Measurements from ENCODE around the gene IFNK. TPM values are rescaled to one million over a fixed set of nuclear protein-coding genes. Genes with fewer than 3 reads are reported as not detected.

IFNK gene
- polyA plus RNA-seq, 6 donors from 2014 or later, result not detected

DNA sequence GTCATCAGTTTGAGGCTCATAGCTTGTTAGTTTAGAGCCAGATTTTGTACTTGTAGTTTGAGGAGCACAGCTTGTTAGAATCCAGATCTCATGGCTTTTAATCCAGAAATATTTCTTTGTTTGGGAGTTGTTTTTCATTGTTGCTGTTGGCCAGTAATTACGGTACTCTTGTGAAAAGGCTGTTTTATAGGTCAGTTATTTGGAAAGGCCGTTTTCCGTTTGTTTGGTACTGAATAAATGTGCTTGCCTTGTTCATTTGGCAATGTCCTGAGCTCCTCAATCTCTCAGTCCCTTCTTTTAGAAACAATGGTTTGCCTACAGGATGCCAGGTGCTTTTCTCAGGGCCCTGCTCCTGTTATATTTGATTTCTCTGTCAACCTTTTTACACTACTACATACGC, 10.0 kb downstream of the IFNK start:
- peak overlapping the region in 1 of 8 donors; percentile 32 for H3K4me3 Mint-ChIP-seq
- no peaks in the 10 kb centered on the region for H3K27me3 Mint-ChIP-seq
- H3K9me3 Mint-ChIP-seq, result no peaks in the 10 kb centered on the region
- peaks cover 19 to 28% (median 24%) of the 10 kb centered on the region in 3 donors for H3K4me1 Mint-ChIP-seq
- ATAC-seq (ENCODE audit: low read depth in 2 of 2) (no peak), DNase-seq (no peak)
- H3K36me3 Mint-ChIP-seq, result no peaks in the 10 kb centered on the region
- H3K27ac Mint-ChIP-seq, result peak overlapping the region in 2 of 6 donors; percentile 23 to 27

DNA sequence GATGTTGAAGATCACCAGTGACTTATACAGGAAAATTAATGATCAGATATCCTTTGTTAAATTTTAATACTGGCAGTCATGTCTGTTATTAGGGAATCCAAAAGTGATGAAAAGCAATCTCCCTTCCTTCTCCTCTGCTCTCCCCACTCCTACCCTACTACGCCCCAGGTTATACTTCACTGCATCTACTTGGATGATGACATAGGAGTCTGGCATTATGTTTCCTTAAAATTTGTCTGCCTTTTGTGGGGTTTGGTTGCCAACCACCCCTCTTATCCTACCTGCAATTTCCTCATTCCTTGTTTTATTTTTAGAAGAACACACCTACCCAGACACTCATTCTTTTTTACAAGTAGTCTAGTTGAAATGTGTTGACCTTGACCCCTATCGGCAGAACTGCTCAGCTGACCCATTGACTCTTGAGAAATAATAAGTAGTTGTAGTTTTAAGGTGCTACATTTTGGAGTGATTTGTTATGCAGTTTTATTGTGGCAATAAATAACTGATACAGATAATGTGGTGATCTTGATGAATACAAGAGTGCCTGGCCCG, 10.6 kb downstream of the IFNK start:
- peaks cover 17 to 25% (median 23%) of the 10 kb centered on the region in 3 donors for H3K4me1 Mint-ChIP-seq
- ATAC-seq (ENCODE audit: low read depth in 2 of 2), result no peak
- no peaks in the 10 kb centered on the region for H3K36me3 Mint-ChIP-seq
- H3K27ac Mint-ChIP-seq, result peak overlapping the region in 4 of 6 donors; percentile 23 to 84 (median 48)
- no peak for DNase-seq
- H3K9me3 Mint-ChIP-seq, result no peaks in the 10 kb centered on the region
- H3K4me3 Mint-ChIP-seq, result peak overlapping the region in 1 of 8 donors; percentile 72
- H3K27me3 Mint-ChIP-seq, result no peaks in the 10 kb centered on the region

DNA sequence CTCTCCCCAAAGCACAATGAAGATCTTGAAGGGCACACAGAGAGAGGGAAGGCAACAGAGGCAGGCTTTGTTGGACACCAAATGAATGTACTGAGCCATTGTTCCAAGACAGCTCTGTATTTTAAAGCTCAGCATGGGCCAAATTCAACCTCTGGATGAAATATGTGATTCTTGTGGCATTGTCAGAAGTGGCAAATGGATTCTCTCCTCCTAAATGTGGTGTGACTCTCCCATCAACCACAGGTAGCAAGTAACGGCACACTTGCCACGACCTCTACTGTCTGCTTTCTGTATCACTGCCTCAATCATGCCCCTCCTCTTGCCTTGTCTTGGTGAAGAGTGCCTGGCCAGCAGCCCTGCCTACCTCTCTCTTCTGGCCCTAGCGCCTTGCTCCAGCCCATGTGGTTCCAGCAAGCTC, 11.6 kb downstream of the IFNK start:
- peak overlapping the region in 3 of 6 donors; percentile 9 to 79 (median 59) for H3K27ac Mint-ChIP-seq
- H3K9me3 Mint-ChIP-seq, result no peaks in the 10 kb centered on the region
- ATAC-seq (ENCODE audit: low read depth in 2 of 2), result peak; percentile 40 to 51
- no peak for DNase-seq
- peaks cover 15 to 21% (median 18%) of the 10 kb centered on the region in 3 donors for H3K4me1 Mint-ChIP-seq
- no peaks in the 10 kb centered on the region for H3K27me3 Mint-ChIP-seq
- peaks cover 0 to under 1% of the 10 kb centered on the region in 2 donors for H3K36me3 Mint-ChIP-seq
- no peak overlapping the region for H3K4me3 Mint-ChIP-seq

DNA sequence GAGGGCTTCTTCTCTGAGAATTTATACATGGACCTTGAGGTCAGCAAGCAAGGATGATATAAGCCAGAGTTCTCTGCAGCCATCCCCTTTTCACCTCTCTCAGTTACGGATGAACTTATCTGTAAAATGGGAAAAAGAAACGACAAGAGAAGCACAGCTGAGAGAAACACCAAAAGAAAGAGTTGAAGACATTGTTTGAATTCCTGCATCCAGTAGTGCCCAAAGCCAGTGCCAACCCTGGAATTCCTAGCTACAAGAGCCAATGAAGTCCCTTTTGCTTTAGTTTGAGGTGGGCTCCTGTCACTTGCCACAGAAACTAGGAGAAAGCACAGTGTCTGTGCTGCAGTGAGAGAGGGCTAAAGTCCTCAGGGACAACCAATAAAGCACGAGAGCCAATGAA, 12.1 kb downstream of the IFNK start:
- H3K4me3 Mint-ChIP-seq, result no peak overlapping the region
- no peaks in the 10 kb centered on the region for H3K27me3 Mint-ChIP-seq
- no peak for DNase-seq
- H3K4me1 Mint-ChIP-seq, result peaks cover 15 to 17% (median 15%) of the 10 kb centered on the region in 3 donors
- ATAC-seq (ENCODE audit: low read depth in 2 of 2), result no peak
- peak overlapping the region in 1 of 6 donors; percentile 79 for H3K27ac Mint-ChIP-seq
- peaks cover 0 to 5% of the 10 kb centered on the region in 2 donors for H3K36me3 Mint-ChIP-seq
- H3K9me3 Mint-ChIP-seq, result no peaks in the 10 kb centered on the region

DNA sequence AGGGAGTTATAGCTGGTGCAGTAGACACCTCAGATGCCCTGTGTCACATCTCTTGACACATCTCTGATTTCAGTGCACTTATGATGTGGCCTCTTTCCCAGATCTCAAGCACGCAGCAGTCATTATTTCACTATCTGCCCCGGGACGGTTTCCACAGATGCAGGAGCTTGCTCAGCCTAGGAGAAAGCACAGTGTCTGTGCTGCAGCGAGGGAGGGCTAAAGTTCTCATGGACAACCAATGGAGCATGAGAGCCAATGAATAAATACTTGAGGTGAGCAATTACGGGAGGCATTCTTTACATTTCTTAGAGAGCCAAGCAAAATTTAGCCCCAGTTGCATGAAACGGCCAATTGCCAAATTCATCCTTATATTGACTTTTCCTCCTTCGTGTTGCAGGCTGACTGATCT, 12.9 kb downstream of the IFNK start:
- no peak for ATAC-seq (ENCODE audit: low read depth in 2 of 2)
- Mint-ChIP-seq H3K27ac (no peak overlapping the region), H3K4me3 (no peak overlapping the region), H3K4me1 (peaks cover 14 to 16% (median 15%) of the 10 kb centered on the region in 3 donors), H3K27me3 (no peaks in the 10 kb centered on the region), H3K9me3 (no peaks in the 10 kb centered on the region), H3K36me3 (peaks cover 0 to 9% of the 10 kb centered on the region in 2 donors)
- no peak for DNase-seq

DNA sequence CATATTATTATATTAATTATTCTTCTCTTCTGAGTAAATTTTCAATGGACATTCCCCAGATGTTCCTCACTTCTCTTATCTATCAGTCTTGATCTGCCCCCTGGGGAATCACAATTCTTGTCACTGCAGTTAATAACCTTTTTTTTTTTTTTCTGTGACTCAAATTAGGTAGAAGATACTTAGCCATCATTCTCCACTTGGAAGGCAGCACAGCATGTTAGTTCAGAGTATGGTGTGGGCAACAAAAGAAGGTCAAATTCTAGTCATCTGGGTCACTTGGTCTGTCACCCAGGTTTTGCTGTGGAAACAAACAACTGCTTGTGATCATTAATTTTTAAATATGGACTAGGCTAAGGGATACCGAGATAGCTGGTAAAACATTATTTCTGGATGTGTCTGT, 13.7 kb downstream of the IFNK start:
- H3K36me3 Mint-ChIP-seq, result peaks cover 5 to 9% of the 10 kb centered on the region in 2 donors
- no peaks in the 10 kb centered on the region for H3K9me3 Mint-ChIP-seq
- ATAC-seq (ENCODE audit: low read depth in 2 of 2) (no peak), DNase-seq (no peak)
- peaks cover 14 to 15% (median 15%) of the 10 kb centered on the region in 3 donors for H3K4me1 Mint-ChIP-seq
- H3K27me3 Mint-ChIP-seq, result no peaks in the 10 kb centered on the region
- H3K27ac Mint-ChIP-seq, result no peak overlapping the region
- no peak overlapping the region for H3K4me3 Mint-ChIP-seq

DNA sequence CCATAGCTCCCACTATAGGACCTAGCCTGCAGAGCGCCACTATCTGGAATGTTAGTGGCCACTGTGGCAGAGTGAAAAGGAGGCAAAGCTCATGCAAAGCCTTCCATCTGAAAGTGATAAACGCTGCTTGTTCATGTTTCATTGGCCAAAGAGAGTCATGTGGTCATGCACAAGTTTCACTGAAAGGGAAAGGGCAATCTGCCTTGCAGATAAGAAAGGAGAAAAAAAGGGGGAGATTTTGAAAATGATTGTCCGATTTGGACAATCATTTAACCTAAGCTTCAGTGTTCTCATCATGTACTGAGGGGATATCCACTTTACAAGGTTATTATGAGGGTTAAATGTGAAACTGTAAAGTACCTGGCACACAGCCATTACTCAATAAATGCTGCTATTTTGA, 14.6 kb downstream of the IFNK start:
- no peaks in the 10 kb centered on the region for H3K27me3 Mint-ChIP-seq
- no peak for DNase-seq
- H3K27ac Mint-ChIP-seq, result peak overlapping the region in 1 of 6 donors; percentile 17
- peaks cover 9 to 10% of the 10 kb centered on the region in 2 donors for H3K36me3 Mint-ChIP-seq
- no peaks in the 10 kb centered on the region for H3K9me3 Mint-ChIP-seq
- no peak for ATAC-seq (ENCODE audit: low read depth in 2 of 2)
- no peak overlapping the region for H3K4me3 Mint-ChIP-seq
- H3K4me1 Mint-ChIP-seq, result peaks cover 11 to 12% (median 11%) of the 10 kb centered on the region in 3 donors

DNA sequence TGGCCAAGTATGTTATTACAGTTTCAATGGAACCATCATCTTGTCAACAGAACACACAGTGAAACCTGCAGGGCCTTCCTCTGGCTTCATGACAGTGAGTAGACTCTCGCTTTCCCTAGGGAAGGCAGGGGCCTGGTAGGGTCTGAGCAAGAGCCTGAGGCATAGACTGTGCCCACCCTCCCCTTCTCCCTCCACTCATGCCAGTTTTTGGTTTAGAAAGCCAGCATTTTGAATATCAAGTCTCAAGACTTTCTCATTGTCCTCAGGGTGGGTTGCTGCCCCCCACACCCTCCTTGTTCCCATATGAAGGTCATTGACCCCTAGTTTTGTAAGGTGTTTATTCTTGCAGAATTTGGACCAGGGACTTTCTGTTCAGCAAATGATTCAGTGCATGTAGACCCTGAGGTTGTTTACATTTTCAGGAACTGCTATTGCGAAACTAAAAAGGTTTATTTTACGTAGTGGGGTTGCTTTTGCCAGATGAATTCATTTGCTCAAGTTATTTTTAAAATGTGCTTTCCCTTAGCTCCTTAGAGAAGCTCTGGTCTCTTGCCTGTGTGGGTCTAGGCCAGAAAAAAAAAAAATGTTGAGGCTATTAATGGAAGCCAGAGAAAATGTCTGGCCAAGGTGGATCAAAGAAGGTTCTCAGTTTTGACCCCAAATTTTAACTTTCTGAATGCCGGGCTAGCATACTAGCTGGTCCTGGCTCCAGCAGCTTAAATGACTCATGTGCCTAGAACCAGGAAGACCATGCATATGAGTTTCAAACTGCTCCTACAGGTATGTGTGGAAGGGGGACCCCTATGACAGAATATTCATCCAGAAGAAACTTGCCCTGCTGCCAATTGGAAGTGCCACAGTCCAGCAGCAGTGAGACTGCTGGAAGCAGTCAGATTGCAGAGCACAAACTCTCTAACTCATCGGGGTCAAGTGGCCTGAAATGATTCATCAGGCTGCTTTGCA, 15.7 kb downstream of the IFNK start:
- Mint-ChIP-seq H3K9me3 (no peaks in the 10 kb centered on the region), H3K36me3 (peaks cover 17% of the 10 kb centered on the region in 2 donors), H3K27ac (peak overlapping the region in 2 of 6 donors; percentile 39 to 52), H3K27me3 (no peaks in the 10 kb centered on the region), H3K4me1 (peaks cover under 1 to 3% (median 3%) of the 10 kb centered on the region in 3 donors), H3K4me3 (peak overlapping the region in 1 of 8 donors; percentile 13)
- no peak for DNase-seq
- no peak for ATAC-seq (ENCODE audit: low read depth in 2 of 2)

DNA sequence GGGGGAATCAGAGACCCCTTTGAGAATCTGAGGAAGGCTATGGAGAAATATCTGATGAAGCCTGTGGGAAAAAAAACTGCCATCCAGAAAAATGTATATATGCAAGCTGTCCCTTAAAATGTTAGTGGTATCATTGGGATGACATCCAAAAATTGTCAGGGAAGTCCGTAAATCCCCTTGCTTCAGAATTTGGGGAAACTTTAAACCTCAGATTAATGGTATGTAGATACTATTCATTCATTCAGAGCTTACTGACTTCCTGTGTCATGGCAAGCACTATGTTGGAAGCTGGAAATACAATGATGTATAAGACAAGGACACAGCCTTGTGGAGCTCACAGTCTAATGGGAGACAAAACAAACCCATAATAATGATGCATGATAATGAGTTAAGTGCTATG, 16.4 kb downstream of the IFNK start:
- no peaks in the 10 kb centered on the region for H3K9me3 Mint-ChIP-seq
- H3K4me1 Mint-ChIP-seq, result no peaks in the 10 kb centered on the region
- no peak overlapping the region for H3K4me3 Mint-ChIP-seq
- no peak for ATAC-seq (ENCODE audit: low read depth in 2 of 2)
- DNase-seq, result no peak
- H3K27ac Mint-ChIP-seq, result no peak overlapping the region
- H3K36me3 Mint-ChIP-seq, result peaks cover 17 to 19% of the 10 kb centered on the region in 2 donors
- H3K27me3 Mint-ChIP-seq, result no peaks in the 10 kb centered on the region

DNA sequence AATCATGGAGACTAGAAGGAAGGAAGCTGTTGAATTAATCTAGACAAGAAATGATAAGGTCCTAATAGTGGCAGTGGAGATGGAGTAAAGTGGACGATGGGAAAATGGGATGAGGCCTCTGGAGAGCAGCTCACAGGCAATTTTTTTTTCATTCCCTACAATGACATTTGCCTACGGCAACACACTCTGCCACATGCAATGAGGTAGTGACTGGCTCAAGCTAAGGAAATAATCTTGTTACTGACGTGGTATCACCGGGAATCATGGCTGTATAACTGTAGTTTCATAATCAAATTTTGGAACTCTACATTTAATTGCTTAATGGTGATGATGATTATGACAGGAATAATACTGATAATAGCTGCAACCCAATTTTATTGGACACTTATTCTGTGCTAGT, 17.6 kb downstream of the IFNK start:
- H3K27ac Mint-ChIP-seq, result no peak overlapping the region
- ATAC-seq (ENCODE audit: low read depth in 2 of 2) (no peak), DNase-seq (no peak)
- H3K9me3 Mint-ChIP-seq, result no peaks in the 10 kb centered on the region
- peaks cover 17 to 19% of the 10 kb centered on the region in 2 donors for H3K36me3 Mint-ChIP-seq
- no peak overlapping the region for H3K4me3 Mint-ChIP-seq
- H3K4me1 Mint-ChIP-seq, result no peaks in the 10 kb centered on the region
- H3K27me3 Mint-ChIP-seq, result no peaks in the 10 kb centered on the region

DNA sequence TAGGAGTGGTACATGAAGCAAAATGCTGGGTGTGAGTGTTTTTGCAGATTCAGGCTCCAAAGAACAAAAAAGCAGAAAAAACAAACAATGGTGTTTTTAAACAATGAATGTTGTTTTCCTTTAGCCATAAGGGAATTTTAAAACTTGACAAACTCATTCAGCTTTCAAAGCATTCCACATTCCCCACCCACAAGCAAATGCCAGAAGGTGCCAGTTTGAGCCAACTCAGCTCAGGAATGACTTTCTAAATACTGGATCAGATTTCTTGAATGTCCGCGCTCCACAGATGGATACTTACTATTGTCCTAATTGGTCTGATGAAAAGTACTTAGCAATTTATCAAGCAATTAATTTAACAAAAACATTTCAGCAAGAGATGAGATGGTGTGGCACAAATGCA, 18.4 kb downstream of the IFNK start:
- DNase-seq (no peak), ATAC-seq (ENCODE audit: low read depth in 2 of 2) (no peak)
- Mint-ChIP-seq H3K27ac (no peak overlapping the region), H3K4me1 (no peaks in the 10 kb centered on the region), H3K36me3 (peaks cover 17 to 19% of the 10 kb centered on the region in 2 donors), H3K9me3 (no peaks in the 10 kb centered on the region), H3K4me3 (no peak overlapping the region), H3K27me3 (no peaks in the 10 kb centered on the region)

DNA sequence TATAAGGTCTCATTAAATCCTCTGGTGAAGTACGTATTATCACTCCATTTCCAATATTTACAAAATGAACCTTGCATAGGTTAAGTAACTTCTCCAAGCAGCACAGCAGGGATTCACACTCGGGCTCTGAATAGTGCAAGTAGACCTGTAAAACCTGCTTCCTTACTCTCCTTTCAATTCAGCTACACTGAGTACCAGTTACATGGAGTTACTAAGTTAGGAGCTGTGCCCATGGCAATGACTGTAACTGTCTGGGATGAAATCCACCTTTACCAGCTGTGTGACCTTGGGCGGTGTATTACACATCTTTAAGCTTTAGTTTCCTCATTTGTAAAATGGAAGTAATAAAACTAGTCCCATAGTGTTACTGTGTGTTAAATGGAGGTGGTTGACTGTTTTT, 21.4 kb downstream of the IFNK start:
- no peak overlapping the region for H3K4me3 Mint-ChIP-seq
- DNase-seq, result no peak
- no peaks in the 10 kb centered on the region for H3K4me1 Mint-ChIP-seq
- H3K9me3 Mint-ChIP-seq, result no peaks in the 10 kb centered on the region
- H3K27ac Mint-ChIP-seq, result no peak overlapping the region
- no peaks in the 10 kb centered on the region for H3K27me3 Mint-ChIP-seq
- no peak for ATAC-seq (ENCODE audit: low read depth in 2 of 2)
- peaks cover 17 to 19% of the 10 kb centered on the region in 2 donors for H3K36me3 Mint-ChIP-seq

DNA sequence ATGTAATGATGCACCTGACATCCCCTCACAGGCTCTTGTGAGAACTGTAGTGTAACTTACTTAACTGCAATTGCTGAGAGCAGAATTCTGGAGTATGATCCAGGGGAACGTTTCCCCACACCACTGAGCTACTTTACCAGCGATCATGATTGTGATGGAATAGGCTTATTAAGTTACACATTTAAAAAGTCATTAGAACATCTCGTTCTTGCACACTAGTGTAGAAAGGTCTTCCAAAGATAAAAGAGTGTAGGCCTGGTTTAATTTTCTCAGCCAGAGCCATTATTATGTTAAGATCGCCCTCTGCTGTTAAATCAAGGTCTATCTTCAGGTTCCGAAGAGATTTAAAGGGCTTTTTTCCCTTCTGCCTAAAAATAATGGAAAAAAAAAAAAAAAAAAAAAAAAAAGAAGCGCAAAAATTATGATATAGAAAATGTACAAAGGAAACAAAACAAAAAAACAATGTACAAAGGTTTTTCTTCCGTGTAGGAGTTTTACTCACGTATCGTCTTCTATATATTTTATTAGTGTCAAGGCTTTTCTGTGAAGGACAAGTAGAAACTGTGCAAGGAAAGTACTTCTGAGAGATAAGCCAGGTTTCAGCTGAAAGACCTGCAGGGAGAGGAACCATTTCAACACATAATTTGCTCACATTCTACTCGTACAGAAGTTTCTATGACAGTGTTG, 24.1 kb downstream of the IFNK start:
- DNase-seq (peak; percentile 33), ATAC-seq (ENCODE audit: low read depth in 2 of 2) (peak; percentile 34 to 62)
- Mint-ChIP-seq H3K9me3 (no peaks in the 10 kb centered on the region), H3K27ac (no peak overlapping the region), H3K27me3 (no peaks in the 10 kb centered on the region), H3K4me3 (no peak overlapping the region), H3K4me1 (no peaks in the 10 kb centered on the region), H3K36me3 (peaks cover 9 to 17% of the 10 kb centered on the region in 2 donors)
